PC-3 (cell line): ENCODE results near the gene IL24. TPM values are rescaled to one million over a fixed set of nuclear protein-coding genes. Genes with fewer than 3 reads are reported as not detected.

Source experiments
- ATAC-seq: fragments of 200-7000 bp; cut with Tn5 transposase; 2 replicates; pipeline ENCODE4 v1.9.1; 2020; ENCODE audit warnings: mild to moderate bottlenecking, moderate library complexity
- BruUV-seq: library from RNA; stranded (reverse); fragments of 400-500 nt; replicated peaks from 2 replicates; lab custom pipeline; 2021; lab: Mats Ljungman, UMichigan
- CTCF ChIA-PET: fragments of 300-600 bp; sonication (Branson Sonifier 250); formaldehyde crosslinking; loops from one replicate; lab custom pipeline; 2022; ENCODE audit warnings: antibody characterized with exemption; lab: Charles Lee
- POLR2A ChIA-PET: fragments of 300-600 bp; sonication (Branson Sonifier 250); formaldehyde crosslinking; loops from one replicate; lab custom pipeline; 2022; ENCODE audit warnings: antibody characterized with exemption; ENCODE audit not compliant: unreplicated experiment; lab: Charles Lee
- DNase-seq: peaks from one replicate; pipeline ENCODE4 v3.0.0-alpha.2; 2015
- H2AFZ ChIP-seq: fragments of 300-600 bp; sonication (generic); 2 replicates; pipeline ENCODE4 v1.6.0; 2016; ENCODE audit warnings: antibody characterized with exemption, low read length
- H3F3A ChIP-seq: fragments of 300-600 bp; sonication (generic); one replicate; pipeline ENCODE4 v1.6.0; 2017; ENCODE audit warnings: antibody characterized with exemption, low read length, control low read depth, mild to moderate bottlenecking; ENCODE audit not compliant: unreplicated experiment
- H3K27ac ChIP-seq: fragments of 300-600 bp; sonication (generic); 2 replicates; pipeline ENCODE4 v1.5.1; 2016; ENCODE audit warnings: mild to moderate bottlenecking, low read length
- H3K27me3 ChIP-seq: fragments of 300-600 bp; sonication (generic); 2 replicates; pipeline ENCODE4 v1.6.1; 2016; ENCODE audit warnings: low read length, mixed read lengths
- H3K36me3 ChIP-seq: fragments of 300-600 bp; sonication (generic); 2 replicates; pipeline ENCODE4 v1.6.1; 2016; ENCODE audit warnings: low read depth, mixed run types, low read length, mixed read lengths
- H3K4me1 ChIP-seq: fragments of 300-600 bp; sonication (generic); 2 replicates; pipeline ENCODE4 v1.5.1; 2016; ENCODE audit warnings: low read length; ENCODE audit not compliant: insufficient read depth
- H3K4me2 ChIP-seq: fragments of 300-600 bp; sonication (generic); 2 replicates; pipeline ENCODE4 v1.6.0; 2016; ENCODE audit warnings: low read length
- H3K4me3 ChIP-seq: fragments of 300-600 bp; sonication (generic); 2 replicates; pipeline ENCODE4 v1.5.1; 2016; ENCODE audit warnings: mild to moderate bottlenecking, low read length, mixed read lengths
- H3K79me2 ChIP-seq: fragments of 300-600 bp; sonication (generic); 2 replicates; pipeline ENCODE4 v1.6.1; 2017; ENCODE audit warnings: low read length, mixed read lengths
- H3K9ac ChIP-seq: fragments of 300-600 bp; sonication (generic); 2 replicates; pipeline ENCODE4 v1.6.0; 2016; ENCODE audit warnings: mild to moderate bottlenecking, low read length
- H3K9me2 ChIP-seq: fragments of 300-600 bp; sonication (generic); replicated peaks from 2 replicates; pipeline ENCODE4 v1.6.1; 2016; ENCODE audit warnings: mixed run types, low read length, mixed read lengths
- H3K9me3 ChIP-seq: fragments of 300-600 bp; sonication (generic); 2 replicates; pipeline ENCODE4 v1.6.1; 2016; ENCODE audit warnings: low read length, mixed read lengths
- H4K20me1 ChIP-seq: fragments of 300-600 bp; sonication (generic); 2 replicates; pipeline ENCODE4 v1.6.1; 2016; ENCODE audit warnings: low read length, mixed read lengths
- EZH2 ChIP-seq: fragments of 300-600 bp; sonication (generic); IDR thresholded peaks from one replicate; pipeline ENCODE4 v1.6.1; 2017; ENCODE audit warnings: antibody characterized with exemption, mild to moderate bottlenecking, low read length; ENCODE audit not compliant: unreplicated experiment
- EZH2phosphoT487 ChIP-seq: fragments of 300-600 bp; sonication (generic); IDR thresholded peaks from 2 replicates; pipeline ENCODE4 v1.6.1; 2018; ENCODE audit warnings: mild to moderate bottlenecking, antibody characterized with exemption, low read length, borderline replicate concordance
- intact Hi-C: fragments of 100-400 bp; cut with micrococcal nuclease; formaldehyde crosslinking; loops from 2 replicates; pipeline ENCODE4 v1.9.0; 2023
- total RNA-seq: library from RNA; depleted of rRNA; stranded (reverse); fragments of >200 nt; gene quantifications from 2 replicates; pipeline ENCODE4 v1.2.3, GENCODE V29; 2014
- TF ChIP-seq, protein P1 (sequence below): fragments of 300-600 bp; sonication (generic); conservative IDR thresholded peaks from 2 replicates; pipeline ENCODE4 v1.5.1; 2017; ENCODE audit warnings: antibody characterized with exemption, low read depth, mild to moderate bottlenecking, low read length

Gene IL24
- total RNA-seq, 1 experiment from 2014 or later, result 1.9 TPM

GRCh38 chr1:206863266-206863665 is 34.0 kb upstream of the IL24 start:
- no TSS peak for BruUV-seq
- Histone ChIP-seq H3K9me3 (no peaks in the 10 kb centered on the region), H3K9me2 (no peaks in the 10 kb centered on the region), H3K4me1 (peaks cover 5% of the 10 kb centered on the region; the same call in 1 of the 2 replicates), H2AFZ (no peak overlapping the region), H3K27ac (no peak overlapping the region), H3K27me3 (peaks cover 8% of the 10 kb centered on the region; the same call in 1 of the 2 replicates), H3K36me3 (no peaks in the 10 kb centered on the region), H3K79me2 (no peaks in the 10 kb centered on the region), H3K4me2 (no peak overlapping the region), H4K20me1 (no peaks in the 10 kb centered on the region), H3K9ac (no peak overlapping the region), H3F3A (no peaks in the 10 kb centered on the region), H3K4me3 (no peak overlapping the region)
- DNase-seq, result no peak
- intact Hi-C loops, result no loop called here
- ATAC-seq, result no peak
- ChIA-PET POLR2A (interaction anchor here (0.6 kb wide), 1 partner anchor 189 kb away, joined by 4 read pairs; no protein-coding TSS in a partner anchor), CTCF (interaction anchor here (0.9 to 1.6 kb wide), 3 partner anchors 49 to 166 kb away, joined by 3 to 9 read pairs (median 3); no protein-coding TSS in a partner anchor)
- no peak for TF ChIP-seq EZH2phosphoT487
- TF ChIP-seq, protein P1, sequence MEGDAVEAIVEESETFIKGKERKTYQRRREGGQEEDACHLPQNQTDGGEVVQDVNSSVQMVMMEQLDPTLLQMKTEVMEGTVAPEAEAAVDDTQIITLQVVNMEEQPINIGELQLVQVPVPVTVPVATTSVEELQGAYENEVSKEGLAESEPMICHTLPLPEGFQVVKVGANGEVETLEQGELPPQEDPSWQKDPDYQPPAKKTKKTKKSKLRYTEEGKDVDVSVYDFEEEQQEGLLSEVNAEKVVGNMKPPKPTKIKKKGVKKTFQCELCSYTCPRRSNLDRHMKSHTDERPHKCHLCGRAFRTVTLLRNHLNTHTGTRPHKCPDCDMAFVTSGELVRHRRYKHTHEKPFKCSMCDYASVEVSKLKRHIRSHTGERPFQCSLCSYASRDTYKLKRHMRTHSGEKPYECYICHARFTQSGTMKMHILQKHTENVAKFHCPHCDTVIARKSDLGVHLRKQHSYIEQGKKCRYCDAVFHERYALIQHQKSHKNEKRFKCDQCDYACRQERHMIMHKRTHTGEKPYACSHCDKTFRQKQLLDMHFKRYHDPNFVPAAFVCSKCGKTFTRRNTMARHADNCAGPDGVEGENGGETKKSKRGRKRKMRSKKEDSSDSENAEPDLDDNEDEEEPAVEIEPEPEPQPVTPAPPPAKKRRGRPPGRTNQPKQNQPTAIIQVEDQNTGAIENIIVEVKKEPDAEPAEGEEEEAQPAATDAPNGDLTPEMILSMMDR, result no peak
- no peak for TF ChIP-seq EZH2

DNA sequence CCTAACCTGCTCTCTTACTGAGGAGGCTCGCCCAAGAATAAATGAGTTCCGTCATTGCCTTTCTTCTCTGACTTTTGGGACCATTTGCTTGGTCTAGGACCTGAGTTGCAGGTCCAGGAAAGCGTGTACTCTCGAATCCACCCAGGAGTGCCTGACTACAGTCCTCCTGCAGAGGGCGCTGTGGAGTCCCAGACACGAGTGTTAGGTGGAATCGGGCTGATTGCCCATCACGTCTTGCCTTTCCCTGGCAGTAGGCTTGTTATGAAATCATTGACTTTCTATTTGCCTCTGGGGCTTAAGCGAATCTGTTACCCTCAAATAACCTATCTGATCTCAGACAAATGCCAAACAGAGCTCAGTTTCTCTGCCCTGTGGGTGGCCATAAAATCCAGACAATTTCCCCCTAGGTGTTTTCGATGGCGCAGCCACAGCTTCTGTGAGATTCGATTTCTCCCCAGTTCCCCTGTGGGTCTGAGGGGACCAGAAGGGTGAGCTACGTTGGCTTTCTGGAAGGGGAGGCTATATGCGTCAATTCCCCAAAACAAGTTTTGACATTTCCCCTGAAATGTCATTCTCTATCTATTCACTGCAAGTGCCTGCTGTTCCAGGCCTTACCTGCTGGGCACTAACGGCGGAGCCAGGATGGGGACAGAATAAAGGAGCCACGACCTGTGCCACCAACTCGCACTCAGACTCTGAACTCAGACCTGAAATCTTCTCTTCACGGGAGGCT is 32.1 kb upstream of the IL24 start, which contains the start of gene IL20:
TSS of gene IL20 (plus strand) at position 685 of the 733 bp plus-strand sequence. CDS start 230 bp downstream, outside the sequence.
- intact Hi-C loops, result loop anchor here (1.0 to 5.0 kb wide), 4 partner anchors 25 to 212 kb away; no protein-coding TSS in a partner anchor
- no peaks in the 10 kb centered on the region for H3K4me1 ChIP-seq
- no peaks in the 10 kb centered on the region for H3F3A ChIP-seq
- ChIA-PET POLR2A (interaction anchor here (0.6 kb wide), 1 partner anchor 46 kb away, joined by 4 read pairs; no protein-coding TSS in a partner anchor), CTCF (interaction anchor here (0.6 to 1.2 kb wide), 3 partner anchors 25 to 149 kb away, joined by 3 to 4 read pairs (median 3); no protein-coding TSS in a partner anchor)
- H2AFZ ChIP-seq, result no peak within 1 kb of the TSS
- no peaks in the 10 kb centered on the region for H4K20me1 ChIP-seq
- DNase-seq, result peak; percentile 98
- H3K9ac ChIP-seq, result no peak within 1 kb of the TSS
- TF ChIP-seq EZH2, result no peak
- TF ChIP-seq, protein P1, result peak; percentile 100
- H3K9me2 ChIP-seq, result no peaks in the 10 kb centered on the region
- H3K27ac ChIP-seq, result no peak within 1 kb of the TSS
- H3K9me3 ChIP-seq, result no peaks in the 10 kb centered on the region
- peaks cover 8% of the 10 kb centered on the region; the same call in 1 of the 2 replicates for H3K27me3 ChIP-seq
- no peak within 1 kb of the TSS for H3K4me3 ChIP-seq
- peak; percentile 81 for ATAC-seq
- BruUV-seq, result no TSS peak
- H3K79me2 ChIP-seq, result no peaks in the 10 kb centered on the region
- H3K4me2 ChIP-seq, result 0 out of 2 replicates have a peak within 1 kb of the TSS, but pooled peaks have one; percentile 1
- H3K36me3 ChIP-seq, result no peaks in the 10 kb centered on the region
